Panc1 (cell line): ENCODE measurements around the gene EHD3. TPM values are rescaled to one million over a fixed set of nuclear protein-coding genes. Genes with fewer than 3 reads are reported as not detected.

Experiments
- ATAC-seq: fragments of 200-7000 bp; cut with Tn5 transposase; 2 replicates; pipeline ENCODE4 v1.9.1; 2020; ENCODE audit warnings: mild to moderate bottlenecking, moderate library complexity
- BruUV-seq: library from RNA; stranded (reverse); fragments of 400-500 nt; replicated peaks from 2 replicates; lab custom pipeline; 2021; lab: Mats Ljungman, UMichigan
- CTCF ChIA-PET: fragments of 300-600 bp; sonication (Branson Sonifier 250); formaldehyde crosslinking; loops from one replicate; lab custom pipeline; 2022; ENCODE audit warnings: antibody characterized with exemption; lab: Charles Lee
- POLR2A ChIA-PET: fragments of 300-600 bp; sonication (Branson Sonifier 250); formaldehyde crosslinking; loops from one replicate; lab custom pipeline; 2022; ENCODE audit warnings: antibody characterized with exemption; lab: Charles Lee
- DNase-seq: peaks from one replicate; pipeline ENCODE4 v3.0.0-alpha.2; 2010; ENCODE audit warnings: low read depth, low spot score
- H3K27ac ChIP-seq: 2 replicates; pipeline ENCODE4 v1.5.1; 2011; ENCODE audit warnings: mild to moderate bottlenecking, low read length, inconsistent platforms
- H3K27me3 ChIP-seq: fragments of 200-500 bp; sonication (Bioruptor generic); 2 replicates; pipeline ENCODE4 v1.6.0; 2014; ENCODE audit warnings: low read length, inconsistent platforms; ENCODE audit not compliant: control insufficient read depth, insufficient read depth
- H3K36me3 ChIP-seq: fragments of 200-500 bp; sonication (Bioruptor generic); 2 replicates; pipeline ENCODE4 v1.5.1; 2014; ENCODE audit warnings: inconsistent platforms, mild to moderate bottlenecking, low read length, moderate library complexity; ENCODE audit not compliant: control insufficient read depth, insufficient read depth
- H3K4me1 ChIP-seq: 2 replicates; pipeline ENCODE4 v1.5.1; 2011; ENCODE audit warnings: inconsistent platforms, mild to moderate bottlenecking, low read length, moderate library complexity; ENCODE audit not compliant: control insufficient read depth, insufficient read depth
- H3K4me3 ChIP-seq, 2 experiments: 2 replicates each; pipeline ENCODE4 v1.5.1; 2011 to 2012; ENCODE audit warnings: low read depth in 2 of 2, low read length in 2 of 2, mild to moderate bottlenecking in 2 of 2, inconsistent platforms in 1 of 2, moderate library complexity in 1 of 2
- H3K9me3 ChIP-seq: fragments of 200-500 bp; sonication (Bioruptor generic); 2 replicates; pipeline ENCODE4 v1.5.1; 2014; ENCODE audit warnings: low read depth, mild to moderate bottlenecking, inconsistent platforms, low read length, moderate library complexity; ENCODE audit not compliant: control insufficient read depth, insufficient read depth
- CTCF ChIP-seq: fragments of 450-650 bp; IDR thresholded peaks from 2 replicates; pipeline ENCODE4 v1.5.1; 2017; ENCODE audit warnings: mild to moderate bottlenecking
- POLR2AphosphoS5 ChIP-seq: IDR thresholded peaks from 2 replicates; pipeline ENCODE4 v1.6.1; 2012; ENCODE audit warnings: mild to moderate bottlenecking, low read depth, low read length, moderate library complexity
- REST ChIP-seq, 2 experiments: IDR thresholded peaks; 2 replicates each; pipeline ENCODE4 v1.6.1; 2011 to 2012; ENCODE audit warnings: low read depth in 2 of 2, control low read depth in 1 of 2, low read length in 1 of 2, mild to moderate bottlenecking in 1 of 2, moderate library complexity in 1 of 2; ENCODE audit not compliant: insufficient read depth in 1 of 2
- SIN3A ChIP-seq: IDR thresholded peaks from 2 replicates; pipeline ENCODE4 v1.6.1; 2012; ENCODE audit warnings: low read depth, mild to moderate bottlenecking, low read length, moderate library complexity, borderline replicate concordance; ENCODE audit not compliant: insufficient read depth
- TCF7L2 ChIP-seq: IDR thresholded peaks from 2 replicates; pipeline ENCODE4 v1.6.1; 2011; ENCODE audit warnings: mild to moderate bottlenecking, low read depth, low read length, inconsistent platforms
- in situ Hi-C: cut with HindIII; loops from 2 replicates; pipeline ENCODE4 v1.10.0; 2016; ENCODE audit warnings: low sequenced_read_pairs, low pct_unique_long_range_greater_than_20kb
- intact Hi-C: fragments of 100-400 bp; cut with micrococcal nuclease; formaldehyde crosslinking; loops from one replicate; pipeline ENCODE4 v1.10.0; 2022; ENCODE audit not compliant: unreplicated experiment
- total RNA-seq: library from RNA; stranded (reverse); gene quantifications from one replicate; pipeline ENCODE4 v1.2.1, GENCODE V29; 2021; ENCODE audit not compliant: unreplicated experiment

Gene EHD3
- total RNA-seq, 1 experiment from 2014 or later: 2.6 TPM

GRCh38 chr2:31216734-31217133, 17.2 kb upstream of the EHD3 start:
- no peak for ATAC-seq
- BruUV-seq: no TSS peak
- Histone ChIP-seq H3K27me3 (peaks cover 10% of the 10 kb centered on the region), H3K4me1 (no peaks in the 10 kb centered on the region), H3K36me3 (no peaks in the 10 kb centered on the region), H3K27ac (no peak overlapping the region), H3K4me3 (no peak overlapping the region), H3K9me3 (no peaks in the 10 kb centered on the region)
- TF ChIP-seq SIN3A (no peak), REST (IDR thresholded peaks at IDR 0.05; ENCODE audit: insufficient read depth in 1 of 2, low read depth in 2 of 2, low read length in 1 of 2) (no peak), CTCF (no peak), TCF7L2 (no peak), POLR2AphosphoS5 (no peak)
- DNase-seq: no peak
- ChIA-PET CTCF (no interaction called here), POLR2A (no interaction called here)
- in situ Hi-C loops: no loop called here
- intact Hi-C loops: no loop called here

DNA sequence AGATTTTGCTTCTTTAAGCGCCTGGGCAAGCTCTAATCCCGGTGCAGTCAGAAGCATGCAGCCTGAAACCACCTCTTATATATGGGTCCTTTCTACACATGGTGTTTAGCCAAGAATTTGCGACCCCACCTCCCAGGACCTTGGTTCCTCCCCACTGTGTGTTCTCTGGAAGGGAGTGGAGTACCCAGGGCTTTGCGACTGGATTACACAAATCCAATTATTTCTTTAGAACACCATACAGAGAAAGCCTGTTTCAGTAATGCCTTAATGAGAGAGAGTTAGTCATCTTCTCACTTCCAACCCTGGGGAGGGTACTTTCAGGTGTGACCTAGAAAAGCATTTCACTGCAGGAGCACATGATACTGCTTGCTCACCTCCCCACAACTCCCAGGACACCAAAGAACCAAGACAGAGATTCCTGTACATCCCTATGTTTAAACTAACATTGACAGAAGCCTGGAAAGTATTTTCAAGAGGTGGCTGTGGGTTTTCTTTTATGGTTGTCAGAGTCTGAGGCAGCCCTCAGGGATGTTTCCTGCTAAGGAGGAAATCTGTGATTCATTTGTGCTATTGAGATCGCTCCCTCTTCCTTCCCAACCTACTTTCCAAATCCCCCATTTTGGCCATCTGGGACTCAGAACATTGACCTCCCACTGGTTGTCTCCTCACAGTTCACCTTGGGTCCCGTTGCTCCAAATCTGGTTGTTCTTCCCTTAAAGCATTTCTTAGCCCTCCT, 16.3 kb upstream of the EHD3 start, which contains the start of gene CAPN14:
Gene CAPN14, minus strand, starts transcription at position 51 of the 736 bp plus-strand sequence. CDS start 12,068 bp downstream, outside the sequence.
- in situ Hi-C loops (no loop called here), intact Hi-C loops (no loop called here)
- H3K27me3 ChIP-seq: peaks cover 13% of the 10 kb centered on the region
- POLR2A ChIA-PET: no interaction called here
- H3K27ac ChIP-seq: no peak within 1 kb of the TSS
- no peak for TF ChIP-seq SIN3A
- no peak for TF ChIP-seq CTCF
- no peak for TF ChIP-seq POLR2AphosphoS5
- no peak for TF ChIP-seq TCF7L2
- TF ChIP-seq REST (IDR thresholded peaks at IDR 0.05; ENCODE audit: insufficient read depth in 1 of 2, low read depth in 2 of 2, low read length in 1 of 2): no peak
- BruUV-seq: no TSS peak
- H3K9me3 ChIP-seq: no peaks in the 10 kb centered on the region
- no peaks in the 10 kb centered on the region for H3K36me3 ChIP-seq
- no peaks in the 10 kb centered on the region for H3K4me1 ChIP-seq
- CTCF ChIA-PET: no interaction called here
- H3K4me3 ChIP-seq: no peak within 1 kb of the TSS
- ATAC-seq (no peak), DNase-seq (no peak)
